Glutamatergic neuron (in vitro differentiated cells): Measurements from ENCODE around the gene PNN. TPM values are rescaled to one million over a fixed set of nuclear protein-coding genes. Genes with fewer than 3 reads are reported as not detected.
"Not testable (repeated sequence)": the region's sequence is repeated elsewhere in the genome, so short reads cannot be mapped to it uniquely, and the experiment has no call there.

Source experiments
- DNase-seq: peaks from one replicate; pipeline ENCODE4 v3.0.0; 2022
- H3K27ac Mint-ChIP-seq: one replicate; pipeline ENCODE4 v1.8.0; 2020; ENCODE audit warnings: mild to moderate bottlenecking, mixed read lengths, inconsistent platforms; ENCODE audit not compliant: unreplicated experiment
- H3K27me3 Mint-ChIP-seq: one replicate; pipeline ENCODE4 v1.8.0; 2020; ENCODE audit warnings: mild to moderate bottlenecking, moderate library complexity, mixed read lengths, inconsistent platforms; ENCODE audit not compliant: unreplicated experiment
- H3K36me3 Mint-ChIP-seq: one replicate; pipeline ENCODE4 v1.8.0; 2020; ENCODE audit warnings: mild to moderate bottlenecking, mixed read lengths, inconsistent platforms; ENCODE audit not compliant: unreplicated experiment
- H3K4me1 Mint-ChIP-seq: one replicate; pipeline ENCODE4 v1.8.0; 2020; ENCODE audit warnings: mild to moderate bottlenecking, low read depth, mixed read lengths, inconsistent platforms; ENCODE audit not compliant: unreplicated experiment
- H3K4me3 Mint-ChIP-seq: one replicate; pipeline ENCODE4 v1.8.0; 2020; ENCODE audit warnings: mild to moderate bottlenecking, mixed read lengths, inconsistent platforms; ENCODE audit not compliant: unreplicated experiment
- H3K9me3 Mint-ChIP-seq: one replicate; pipeline ENCODE4 v1.8.0; 2020; ENCODE audit warnings: mild to moderate bottlenecking, moderate library complexity, mixed read lengths, inconsistent platforms; ENCODE audit not compliant: unreplicated experiment
- CTCF ChIP-seq: fragments of 200-600 bp; sonication (generic); IDR thresholded peaks from one replicate; pipeline ENCODE4 v1.5.0; 2021; ENCODE audit not compliant: partially characterized antibody, unreplicated experiment
- long read RNA-seq: library from polyadenylated mRNA; unstranded; transcript quantifications from one replicate; pipeline ENCODE4 v2.0.0, GENCODE V29; 2020; ENCODE audit not compliant: unreplicated experiment
- total RNA-seq: library from RNA; stranded (reverse); fragmentation: NEBNext Ultra II Directional; extraction: Animal tissue kit (Norgen Biotek cat#: 25700); gene quantifications from one replicate; pipeline ENCODE4 v1.2.1, GENCODE V29; 2021; ENCODE audit not compliant: unreplicated experiment

The PNN gene
- total RNA-seq = 102 TPM
- long read RNA-seq, transcript PNN-201 (9 exons, 3,576 nt) = major isoform, 26 of 30 reads
- long read RNA-seq, partial matches to known transcripts = 3 of 30 reads
- long read RNA-seq, other reads (novel, unspliced or antisense) = 1 of 30 reads

GRCh38 chr14:39174560-39175444, at the start of gene PNN:
PNN (plus strand) TSS chr14:39175254; CDS start chr14:39175280, 26 bp downstream.
- Mint-ChIP-seq H3K36me3 (no peaks in the 10 kb centered on the region), H3K4me3 (peak within 1 kb of the TSS; percentile 100), H3K4me1 (peaks cover 2% of the 10 kb centered on the region), H3K27ac (peak within 1 kb of the TSS; percentile 99), H3K27me3 (peaks cover 6% of the 10 kb centered on the region), H3K9me3 (peaks cover 16% of the 10 kb centered on the region)
- TF ChIP-seq CTCF = no peak
- peak; percentile 93 for DNase-seq

GRCh38 chr14:39137835-39138234, 37.2 kb upstream of the PNN start:
- not testable (repeated sequence) for H3K4me1 Mint-ChIP-seq, H3K27ac Mint-ChIP-seq, H3K9me3 Mint-ChIP-seq, DNase-seq, H3K27me3 Mint-ChIP-seq, H3K4me3 Mint-ChIP-seq, H3K36me3 Mint-ChIP-seq

GRCh38 chr14:39138440-39138839, 36.6 kb upstream of the PNN start:
- Mint-ChIP-seq H3K4me1 (no peaks in the 10 kb centered on the region), H3K36me3 (peaks cover 8% of the 10 kb centered on the region), H3K4me3 (no peak overlapping the region), H3K27ac (no peak overlapping the region), H3K9me3 (peaks cover 6% of the 10 kb centered on the region), H3K27me3 (peaks cover 2% of the 10 kb centered on the region)
- DNase-seq = no peak
- no peak for TF ChIP-seq CTCF

GRCh38 chr14:39140170-39140569, 34.9 kb upstream of the PNN start:
- no peaks in the 10 kb centered on the region for H3K4me1 Mint-ChIP-seq
- peaks cover 6% of the 10 kb centered on the region for H3K9me3 Mint-ChIP-seq
- H3K36me3 Mint-ChIP-seq = peaks cover 8% of the 10 kb centered on the region
- TF ChIP-seq CTCF = no peak
- H3K4me3 Mint-ChIP-seq = no peak overlapping the region
- H3K27me3 Mint-ChIP-seq = peaks cover 2% of the 10 kb centered on the region
- no peak overlapping the region for H3K27ac Mint-ChIP-seq
- DNase-seq = no peak

- DNase-seq, H3K4me3 Mint-ChIP-seq, H3K27me3 Mint-ChIP-seq, H3K9me3 Mint-ChIP-seq, H3K27ac Mint-ChIP-seq, H3K36me3 Mint-ChIP-seq, H3K4me1 Mint-ChIP-seq: not testable (repeated sequence)
Measured at GRCh38 chr14:39141623-39142022, 33.4 kb upstream of the PNN start.

- H3K27me3 Mint-ChIP-seq, H3K4me1 Mint-ChIP-seq, DNase-seq, H3K36me3 Mint-ChIP-seq, H3K9me3 Mint-ChIP-seq, H3K4me3 Mint-ChIP-seq: not testable (repeated sequence)
- peak overlapping the region; percentile 41 for H3K27ac Mint-ChIP-seq
Measured at GRCh38 chr14:39143226-39143625, 31.8 kb upstream of the PNN start.
